Neural cell (in vitro differentiated cells): ENCODE measurements around the gene PCDHGC3. TPM values are rescaled to one million over a fixed set of nuclear protein-coding genes. Genes with fewer than 3 reads are reported as not detected.

Experiments used
- H2AFZ ChIP-seq: fragments of 200-600, 300-800 bp; sonication (generic), shearing (Covaris generic); 2 replicates; pipeline ENCODE4 v1.6.0; 2014; ENCODE audit warnings: low read depth, mild to moderate bottlenecking, antibody characterized with exemption, low read length, moderate library complexity
- H3F3A ChIP-seq: fragments of 200-600 bp; shearing (Covaris generic); 2 replicates; pipeline ENCODE4 v1.6.1; 2016; ENCODE audit warnings: mild to moderate bottlenecking, moderate library complexity, mixed read lengths, antibody characterized with exemption, low read length; ENCODE audit not compliant: insufficient read depth, poor library complexity, severe bottlenecking
- H3K27ac ChIP-seq: fragments of 200-600, 300-800 bp; sonication (generic), shearing (Covaris generic); 2 replicates; pipeline ENCODE4 v1.5.1; 2014; ENCODE audit warnings: mild to moderate bottlenecking, low read length, moderate library complexity
- H3K27me3 ChIP-seq: fragments of 300-800, 200-600 bp; sonication (generic), shearing (Covaris generic); 2 replicates; pipeline ENCODE4 v1.6.0; 2014; ENCODE audit warnings: mild to moderate bottlenecking, low read depth, low read length, moderate library complexity; ENCODE audit not compliant: insufficient read depth
- H3K36me3 ChIP-seq: fragments of 300-800, 200-600 bp; sonication (generic), shearing (Covaris generic); 2 replicates; pipeline ENCODE4 v1.5.1; 2014; ENCODE audit warnings: mild to moderate bottlenecking, antibody characterized with exemption, low read length, moderate library complexity; ENCODE audit not compliant: insufficient read depth
- H3K4me2 ChIP-seq: fragments of 300-800, 200-600 bp; sonication (generic), shearing (Covaris generic); 2 replicates; pipeline ENCODE4 v1.6.0; 2014; ENCODE audit warnings: mild to moderate bottlenecking, low read length
- H3K4me3 ChIP-seq: fragments of 300-800, 200-600 bp; sonication (generic), shearing (Covaris generic); 2 replicates; pipeline ENCODE4 v1.5.1; 2014; ENCODE audit warnings: mild to moderate bottlenecking, low read length, moderate library complexity
- H3K79me2 ChIP-seq: fragments of 200-600 bp; shearing (Covaris generic); replicated peaks from 2 replicates; pipeline ENCODE4 v1.6.0; 2014; ENCODE audit warnings: mild to moderate bottlenecking, low read length, moderate library complexity; ENCODE audit not compliant: insufficient read depth
- H3K9ac ChIP-seq: fragments of 300-800, 200-600 bp; sonication (generic), shearing (Covaris generic); 2 replicates; pipeline ENCODE4 v1.6.1; 2016; ENCODE audit warnings: mild to moderate bottlenecking, low read length, mixed read lengths
- H3K9me2 ChIP-seq: fragments of 200-600 bp; shearing (Covaris generic); 2 replicates; pipeline ENCODE4 v1.6.1; 2016; ENCODE audit warnings: mild to moderate bottlenecking, low read length, mixed read lengths; ENCODE audit not compliant: insufficient read depth
- H3K9me3 ChIP-seq: fragments of 200-600, 300-800 bp; sonication (generic), shearing (Covaris generic); 2 replicates; pipeline ENCODE4 v1.6.1; 2016; ENCODE audit warnings: mild to moderate bottlenecking, mixed run types, low read length, moderate library complexity, mixed read lengths
- H4K20me1 ChIP-seq: fragments of 200-600 bp; shearing (Covaris generic); 2 replicates; pipeline ENCODE4 v1.6.1; 2016; ENCODE audit warnings: mild to moderate bottlenecking, mixed run types; ENCODE audit not compliant: insufficient read depth
- CTCF ChIP-seq: fragments of 450-650 bp; IDR thresholded peaks from 2 replicates; pipeline ENCODE4 v1.5.1; 2014; ENCODE audit warnings: antibody characterized with exemption, mild to moderate bottlenecking, moderate library complexity; ENCODE audit not compliant: poor library complexity, severe bottlenecking
- EP300 ChIP-seq: fragments of 450-650 bp; conservative IDR thresholded peaks from 2 replicates; pipeline ENCODE4 v1.6.1; 2014; ENCODE audit warnings: antibody characterized with exemption, mild to moderate bottlenecking, moderate library complexity; ENCODE audit not compliant: poor library complexity, severe bottlenecking
- EZH2 ChIP-seq: fragments of 200-600, 300-800 bp; shearing (Covaris generic), sonication (generic); IDR thresholded peaks from 2 replicates; pipeline ENCODE4 v1.6.1; 2014; ENCODE audit warnings: antibody characterized with exemption, low read length, borderline replicate concordance, mild to moderate bottlenecking; ENCODE audit not compliant: insufficient read depth, poor library complexity, severe bottlenecking
- MXI1 ChIP-seq: fragments of 450-650 bp; conservative IDR thresholded peaks from 2 replicates; pipeline ENCODE4 v1.6.1; 2014; ENCODE audit warnings: antibody characterized with exemption, mild to moderate bottlenecking; ENCODE audit not compliant: poor library complexity, severe bottlenecking
- POLR2AphosphoS5 ChIP-seq: IDR thresholded peaks from 2 replicates; pipeline ENCODE4 v1.6.1; 2012
- RAD21 ChIP-seq: fragments of 450-650 bp; conservative IDR thresholded peaks from 2 replicates; pipeline ENCODE4 v1.6.1; 2014; ENCODE audit warnings: antibody characterized with exemption, mild to moderate bottlenecking, moderate library complexity
- REST ChIP-seq: IDR thresholded peaks from 2 replicates; pipeline ENCODE4 v1.6.1; 2012; ENCODE audit warnings: borderline replicate concordance
- SMC3 ChIP-seq: fragments of 450-650 bp; conservative IDR thresholded peaks from 2 replicates; pipeline ENCODE4 v1.6.1; 2014; ENCODE audit warnings: antibody characterized with exemption, mild to moderate bottlenecking, moderate library complexity; ENCODE audit not compliant: poor library complexity
- TAF1 ChIP-seq: IDR thresholded peaks from 2 replicates; pipeline ENCODE4 v1.6.1; 2012; ENCODE audit warnings: low read depth
- polyA plus RNA-seq: library from polyadenylated mRNA; depleted of rRNA; stranded (reverse); fragments of >200 nt; gene quantifications from 2 replicates; pipeline ENCODE4 v1.2.3, GENCODE V29; 2014

PCDHGC3 gene
- polyA plus RNA-seq, 1 donor from 2014 or later, result 2.1 TPM

GRCh38 chr5:141517312-141517711 lies 41.5 kb downstream of the PCDHGC3 start:
- Histone ChIP-seq H3K9me3 (no peaks in the 10 kb centered on the region), H2AFZ (no peak overlapping the region), H3K4me3 (no peak overlapping the region), H3K27me3 (no peaks in the 10 kb centered on the region), H3K79me2 (no peaks in the 10 kb centered on the region), H3F3A (peaks cover 3% of the 10 kb centered on the region), H3K36me3 (peaks cover 5% of the 10 kb centered on the region), H3K4me2 (no peak overlapping the region), H4K20me1 (no peaks in the 10 kb centered on the region), H3K9me2 (no peaks in the 10 kb centered on the region), H3K27ac (no peak overlapping the region), H3K9ac (no peak overlapping the region)
- TF ChIP-seq SMC3 (no peak), EP300 (no peak), MXI1 (no peak), CTCF (no peak)

- Histone ChIP-seq H3K4me3 (no peak overlapping the region), H3K9ac (no peak overlapping the region), H3K27ac (no peak overlapping the region), H3K9me2 (no peaks in the 10 kb centered on the region), H3F3A (peaks cover 3% of the 10 kb centered on the region), H4K20me1 (no peaks in the 10 kb centered on the region), H3K36me3 (peaks cover 8% of the 10 kb centered on the region), H3K9me3 (no peaks in the 10 kb centered on the region), H3K79me2 (no peaks in the 10 kb centered on the region), H3K4me2 (no peak overlapping the region), H2AFZ (no peak overlapping the region), H3K27me3 (no peaks in the 10 kb centered on the region)
- TF ChIP-seq POLR2AphosphoS5, result no peak
- TF ChIP-seq EP300, result no peak
- no peak for TF ChIP-seq CTCF
- no peak for TF ChIP-seq REST
- TF ChIP-seq TAF1, result no peak
- no peak for TF ChIP-seq MXI1
- TF ChIP-seq EZH2, result no peak
- TF ChIP-seq SMC3, result no peak
- no peak for TF ChIP-seq RAD21
Observed at GRCh38 chr5:141517880-141518617, 42.3 kb downstream of the PCDHGC3 start.
